KMS-11 (cell line): Measurements from ENCODE around the gene GALNTL6.
"Not testable (repeated sequence)": the region's sequence is repeated elsewhere in the genome, so short reads cannot be mapped to it uniquely, and the experiment has no call there.

ENCODE experiments used
- H2AFZ ChIP-seq: fragments of 200-600 bp; sonication (generic); 2 replicates; pipeline ENCODE4 v1.6.1; 2016; ENCODE audit warnings: antibody characterized with exemption, mixed run types, low read depth
- H3K27ac ChIP-seq: fragments of 200-600 bp; sonication (generic); 2 replicates; pipeline ENCODE4 v1.6.1; 2016; ENCODE audit warnings: mild to moderate bottlenecking, mixed run types
- H3K27me3 ChIP-seq: fragments of 200-600 bp; sonication (generic); 2 replicates; pipeline ENCODE4 v1.6.1; 2017; ENCODE audit warnings: mild to moderate bottlenecking, low read depth, mixed run types, moderate library complexity; ENCODE audit not compliant: insufficient read depth
- H3K36me3 ChIP-seq: fragments of 200-600 bp; sonication (generic); 2 replicates; pipeline ENCODE4 v1.6.1; 2017; ENCODE audit warnings: mild to moderate bottlenecking, mixed run types; ENCODE audit not compliant: insufficient read depth
- H3K4me1 ChIP-seq: fragments of 200-600 bp; sonication (generic); 2 replicates; pipeline ENCODE4 v1.6.1; 2016; ENCODE audit warnings: mild to moderate bottlenecking, low read depth, mixed run types; ENCODE audit not compliant: poor library complexity, severe bottlenecking
- H3K4me2 ChIP-seq: fragments of 200-600 bp; sonication (generic); 2 replicates; pipeline ENCODE4 v1.7.0; 2016; ENCODE audit warnings: mild to moderate bottlenecking, mixed run types
- H3K4me3 ChIP-seq: fragments of 200-600 bp; sonication (generic); IDR thresholded peaks from 2 replicates; pipeline ENCODE4 v1.6.1; 2017; ENCODE audit warnings: low read depth, low read length, mixed read lengths; ENCODE audit not compliant: insufficient read depth
- H3K79me2 ChIP-seq: fragments of 200-600 bp; sonication (generic); 2 replicates; pipeline ENCODE4 v1.6.1; 2016; ENCODE audit warnings: low read depth, mixed run types; ENCODE audit not compliant: insufficient read depth
- H3K9ac ChIP-seq: fragments of 200-600 bp; sonication (generic); 2 replicates; pipeline ENCODE4 v1.6.1; 2016; ENCODE audit warnings: mild to moderate bottlenecking, mixed run types
- H4K20me1 ChIP-seq: fragments of 200-600 bp; sonication (generic); 2 replicates; pipeline ENCODE4 v1.6.1; 2016; ENCODE audit warnings: mild to moderate bottlenecking, mixed run types; ENCODE audit not compliant: insufficient read depth
- CTCF ChIP-seq: fragments of 200-600 bp; sonication (generic); conservative IDR thresholded peaks from 2 replicates; pipeline ENCODE4 v1.6.1; 2017; ENCODE audit warnings: low read depth, mild to moderate bottlenecking, antibody characterized with exemption, low read length, moderate library complexity, mixed read lengths

GALNTL6 gene

GRCh38 chr4:172725581-172725980 lies 912.4 kb downstream of the GALNTL6 start:
- Histone ChIP-seq H3K9ac (no peak overlapping the region), H2AFZ (no peak overlapping the region), H3K27ac (no peak overlapping the region), H3K36me3 (no peaks in the 10 kb centered on the region), H3K4me3 (no peak overlapping the region), H3K4me1 (no peaks in the 10 kb centered on the region), H3K4me2 (no peak overlapping the region), H4K20me1 (no peaks in the 10 kb centered on the region), H3K27me3 (no peaks in the 10 kb centered on the region), H3K79me2 (no peaks in the 10 kb centered on the region)
- no peak for TF ChIP-seq CTCF

DNA sequence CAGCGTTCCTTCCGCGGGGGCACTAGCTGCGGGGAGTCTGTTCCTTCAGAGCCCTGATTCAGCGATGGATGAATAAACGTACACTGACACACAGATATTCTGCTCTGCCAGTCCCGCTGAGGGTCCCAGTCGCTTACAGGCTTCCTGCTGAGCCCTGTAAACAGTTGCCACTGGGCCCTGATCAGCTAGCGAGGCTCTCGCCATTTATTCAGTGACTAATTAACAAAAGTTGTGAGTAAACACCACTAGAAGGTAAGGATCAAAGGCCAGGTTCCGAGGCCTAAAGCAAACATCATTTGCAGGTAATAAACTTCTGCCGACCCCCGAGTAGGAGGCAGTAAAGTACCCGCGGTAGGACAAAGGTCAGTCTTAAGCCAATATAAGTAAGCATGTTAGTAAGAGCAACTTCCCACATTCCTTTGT lies 912.8 kb downstream of the GALNTL6 start:
- Histone ChIP-seq H3K9ac (no peak overlapping the region), H3K4me2 (no peak overlapping the region)

DNA sequence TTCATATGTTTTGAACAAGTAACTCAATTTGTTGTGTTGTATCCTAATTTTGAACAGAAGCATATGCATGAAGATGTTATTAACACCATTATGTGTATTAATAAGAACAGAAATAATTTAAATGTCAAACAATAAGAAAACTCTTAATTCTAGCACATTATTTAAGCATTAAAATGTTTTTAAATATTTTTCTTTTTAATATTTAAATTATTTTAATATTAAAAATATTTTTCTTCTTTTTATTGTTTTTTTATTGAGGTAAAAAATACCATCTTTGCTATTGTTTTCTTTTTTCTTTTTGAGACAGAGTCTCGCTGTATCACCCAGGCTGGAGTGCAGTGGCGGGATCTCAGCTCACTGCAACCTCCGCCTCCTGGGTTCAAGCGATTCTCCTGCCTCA lies 914.4 kb downstream of the GALNTL6 start:
- H3K36me3 ChIP-seq = no peaks in the 10 kb centered on the region
- no peaks in the 10 kb centered on the region for H3K79me2 ChIP-seq
- no peak overlapping the region for H3K4me3 ChIP-seq
- TF ChIP-seq CTCF = no peak
- H3K4me1 ChIP-seq = no peaks in the 10 kb centered on the region
- H3K9ac ChIP-seq = no peak overlapping the region
- H4K20me1 ChIP-seq = no peaks in the 10 kb centered on the region
- no peak overlapping the region for H3K4me2 ChIP-seq
- H3K27me3 ChIP-seq = no peaks in the 10 kb centered on the region
- no peak overlapping the region for H3K27ac ChIP-seq
- no peak overlapping the region for H2AFZ ChIP-seq

More for the DNA sequence above, 912.8 kb downstream of the GALNTL6 start:
- Histone ChIP-seq H2AFZ (no peak overlapping the region), H3K36me3 (no peaks in the 10 kb centered on the region), H3K4me1 (no peaks in the 10 kb centered on the region), H3K27me3 (no peaks in the 10 kb centered on the region), H3K4me3 (no peak overlapping the region), H3K79me2 (no peaks in the 10 kb centered on the region), H4K20me1 (no peaks in the 10 kb centered on the region), H3K27ac (no peak overlapping the region)
- no peak for TF ChIP-seq CTCF

GRCh38 chr4:172733645-172734044 lies 920.4 kb downstream of the GALNTL6 start:
- not testable (repeated sequence) for H3K4me1 ChIP-seq, H3K4me3 ChIP-seq, H2AFZ ChIP-seq, H3K79me2 ChIP-seq, H4K20me1 ChIP-seq, H3K27me3 ChIP-seq, H3K27ac ChIP-seq, H3K4me2 ChIP-seq, H3K36me3 ChIP-seq, H3K9ac ChIP-seq

DNA sequence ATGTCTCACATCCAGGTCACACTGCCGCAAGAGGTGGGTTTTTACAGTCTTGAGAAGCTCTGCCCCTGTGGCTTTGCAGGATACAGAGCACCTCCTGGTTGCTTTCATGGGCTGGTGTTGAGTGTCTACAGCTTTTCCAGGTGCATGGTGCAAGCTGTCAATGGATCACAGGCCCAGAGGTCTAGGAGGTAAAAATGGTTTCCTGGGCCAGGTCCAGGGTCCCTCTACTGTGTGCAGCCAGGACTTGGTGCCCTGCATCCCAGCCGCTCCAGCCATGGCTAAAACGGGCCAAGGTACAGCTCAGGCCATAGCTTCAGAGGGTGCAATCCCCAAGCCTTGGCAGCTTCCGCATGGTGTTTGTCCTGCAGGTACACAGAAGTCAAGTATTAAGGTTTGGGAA lies 921.4 kb downstream of the GALNTL6 start:
- H3K79me2 ChIP-seq = no peaks in the 10 kb centered on the region
- TF ChIP-seq CTCF = no peak
- no peaks in the 10 kb centered on the region for H3K27me3 ChIP-seq
- H3K4me3 ChIP-seq = no peak overlapping the region
- no peak overlapping the region for H2AFZ ChIP-seq
- no peak overlapping the region for H3K4me2 ChIP-seq
- H3K4me1 ChIP-seq = peaks cover 3% of the 10 kb centered on the region
- H3K36me3 ChIP-seq = no peaks in the 10 kb centered on the region; the same call in 1 of the 2 replicates
- H3K27ac ChIP-seq = no peak overlapping the region
- H4K20me1 ChIP-seq = no peaks in the 10 kb centered on the region
- no peak overlapping the region for H3K9ac ChIP-seq
